ENCODE results near the gene PABPC1L. TPM values are rescaled to one million over a fixed set of nuclear protein-coding genes. Genes with fewer than 3 reads are reported as not detected.

Gene PABPC1L
- total RNA-seq, 1 donor from 2014 or later: 17.3 TPM

DNA sequence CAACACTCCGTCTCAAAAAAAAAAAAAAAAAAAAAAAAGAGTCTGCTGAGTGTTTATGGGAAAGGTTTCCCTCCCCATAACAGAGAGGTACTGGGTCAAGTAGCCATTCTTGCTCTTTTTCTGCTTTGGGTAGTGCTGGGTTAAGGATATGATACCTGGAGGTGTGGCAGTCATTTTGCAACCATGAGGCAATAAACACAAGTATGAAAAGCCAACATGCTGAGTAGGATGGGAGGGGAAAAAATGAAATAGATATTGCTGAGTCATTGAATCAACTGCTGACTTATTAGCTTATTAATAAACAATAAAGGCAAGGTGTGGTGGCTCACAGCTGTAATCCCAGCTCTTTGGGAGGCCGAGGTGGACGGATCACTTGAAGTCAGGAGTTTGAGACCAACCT is 52.6 kb downstream of the PABPC1L start:
- Mint-ChIP-seq H3K4me3 (ENCODE audit: unreplicated experiment) (no peak overlapping the region), H3K27me3 (ENCODE audit: unreplicated experiment) (peaks cover 17% of the 10 kb centered on the region), H3K27ac (ENCODE audit: unreplicated experiment) (no peak overlapping the region), H3K9me3 (ENCODE audit: unreplicated experiment) (no peaks in the 10 kb centered on the region), H3K4me1 (ENCODE audit: unreplicated experiment) (peaks cover 51% of the 10 kb centered on the region), H3K36me3 (ENCODE audit: low read depth, unreplicated experiment) (peaks cover 6% of the 10 kb centered on the region)
- no peak for DNase-seq (ENCODE audit: low spot score)
- TF ChIP-seq CTCF (IDR thresholded peaks at IDR 0.05; ENCODE audit: unreplicated experiment): no peak

DNA sequence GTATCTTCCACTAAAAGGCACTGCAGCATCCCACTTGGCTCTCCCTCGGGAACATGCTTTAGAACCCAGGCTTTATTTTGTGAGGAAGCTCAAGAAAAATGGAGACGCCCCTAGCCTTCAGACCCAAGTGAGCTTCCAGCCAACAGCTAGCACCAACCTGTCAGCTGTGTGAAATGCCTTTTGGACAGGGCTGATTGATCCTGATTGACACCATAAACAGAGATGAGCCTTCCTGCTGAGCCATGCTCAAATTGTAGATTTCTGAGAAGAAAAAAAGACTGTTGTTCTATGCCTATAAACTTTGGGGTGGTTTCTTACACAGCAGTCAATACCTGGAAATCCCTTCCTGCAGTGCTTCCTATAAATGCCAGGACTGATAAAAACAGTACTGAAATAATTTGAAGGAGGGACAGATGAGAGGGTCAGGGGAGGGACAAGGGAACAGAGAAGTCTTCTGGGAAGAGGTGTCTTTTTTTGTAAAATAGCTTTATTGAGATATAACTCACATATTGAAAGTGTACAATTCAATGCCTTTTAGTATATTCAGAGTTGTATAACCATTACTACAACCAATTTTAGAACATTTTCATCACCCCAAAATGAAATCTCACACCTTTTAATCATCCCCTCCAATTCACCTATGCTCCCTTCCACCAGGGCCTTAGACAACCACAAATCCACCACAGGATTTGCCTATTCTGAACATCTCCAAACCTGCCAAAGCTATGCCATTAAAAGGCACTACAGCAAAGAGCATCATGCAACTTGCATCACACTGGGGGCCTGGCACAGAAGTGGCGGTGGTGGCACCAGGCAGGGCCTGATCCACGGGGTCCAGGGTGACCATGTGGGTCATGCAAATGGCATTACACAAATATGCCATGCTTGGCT is 53.7 kb downstream of the PABPC1L start:
- Mint-ChIP-seq H3K27me3 (ENCODE audit: unreplicated experiment) (peaks cover 17% of the 10 kb centered on the region), H3K36me3 (ENCODE audit: low read depth, unreplicated experiment) (peaks cover 6% of the 10 kb centered on the region), H3K4me1 (ENCODE audit: unreplicated experiment) (peaks cover 53% of the 10 kb centered on the region), H3K27ac (ENCODE audit: unreplicated experiment) (no peak overlapping the region), H3K4me3 (ENCODE audit: unreplicated experiment) (no peak overlapping the region), H3K9me3 (ENCODE audit: unreplicated experiment) (no peaks in the 10 kb centered on the region)
- no peak for DNase-seq (ENCODE audit: low spot score)
- TF ChIP-seq CTCF (IDR thresholded peaks at IDR 0.05; ENCODE audit: unreplicated experiment): no peak

- H3K36me3 Mint-ChIP-seq (ENCODE audit: low read depth, unreplicated experiment): peaks cover 6% of the 10 kb centered on the region
- H3K9me3 Mint-ChIP-seq (ENCODE audit: unreplicated experiment): no peaks in the 10 kb centered on the region
- H3K27me3 Mint-ChIP-seq (ENCODE audit: unreplicated experiment): peaks cover 14% of the 10 kb centered on the region
- H3K27ac Mint-ChIP-seq (ENCODE audit: unreplicated experiment): peak overlapping the region; percentile 89
- no peak for DNase-seq (ENCODE audit: low spot score)
- H3K4me1 Mint-ChIP-seq (ENCODE audit: unreplicated experiment): peaks cover 59% of the 10 kb centered on the region
- TF ChIP-seq CTCF (IDR thresholded peaks at IDR 0.05; ENCODE audit: unreplicated experiment): no peak
- peak overlapping the region; percentile 99 for H3K4me3 Mint-ChIP-seq (ENCODE audit: unreplicated experiment)
These were observed 55.8 kb downstream of the PABPC1L start for GRCh38 chr20:44965651-44966029.

DNA sequence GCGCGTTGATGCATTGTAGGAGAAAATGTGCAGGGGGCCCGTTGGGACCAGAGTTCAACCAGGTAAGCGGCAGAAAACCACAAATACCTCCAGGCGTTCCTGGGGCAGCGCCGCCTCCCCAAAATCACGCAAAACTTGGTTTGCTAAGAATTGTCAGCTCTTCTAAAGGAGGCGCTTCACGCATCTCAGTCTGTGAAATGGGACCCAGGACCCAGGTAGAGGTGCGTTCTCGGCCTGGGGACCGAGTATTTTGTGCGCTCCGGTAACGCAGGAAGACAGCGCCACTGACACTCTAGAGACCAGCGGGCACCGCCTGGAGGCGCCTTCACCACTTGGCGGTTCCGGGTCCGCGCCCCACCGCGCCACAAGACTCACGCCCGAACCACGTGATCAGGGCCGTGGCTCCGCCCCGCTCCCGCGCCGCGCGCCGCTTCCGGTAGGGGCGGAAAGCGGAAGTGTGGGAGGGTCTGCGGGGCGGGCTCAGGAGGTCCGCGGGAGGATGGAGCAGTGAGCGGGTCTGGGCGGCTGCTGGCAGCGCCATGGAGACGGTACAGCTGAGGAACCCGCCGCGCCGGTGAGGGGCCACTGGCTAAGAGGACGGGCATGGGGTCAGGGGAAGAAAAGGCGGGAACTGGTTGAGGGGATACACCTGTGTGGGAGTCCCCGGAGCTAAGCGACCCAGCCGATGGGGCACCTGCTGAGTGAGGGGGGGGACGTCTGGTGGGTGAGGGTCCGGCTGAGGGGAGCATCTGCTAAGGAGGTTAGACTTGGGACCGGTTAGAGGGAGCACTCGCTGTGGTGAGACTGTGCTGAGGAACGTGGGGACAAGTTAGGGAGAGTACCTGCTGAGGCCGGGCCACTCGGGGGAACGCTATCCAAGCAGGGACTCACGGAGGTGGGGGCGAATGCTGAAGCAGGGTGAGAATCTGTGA is 56.4 kb downstream of the PABPC1L start, which contains the start of gene STK4:
TSS of gene STK4 (plus strand) at position 483 of the 932 bp plus-strand sequence. CDS start at position 540, 57 bp downstream.
- H3K4me3 Mint-ChIP-seq (ENCODE audit: unreplicated experiment): peak within 1 kb of the TSS; percentile 99
- DNase-seq (ENCODE audit: low spot score): peak; percentile 96
- no peaks in the 10 kb centered on the region for H3K9me3 Mint-ChIP-seq (ENCODE audit: unreplicated experiment)
- TF ChIP-seq CTCF (IDR thresholded peaks at IDR 0.05; ENCODE audit: unreplicated experiment): no peak
- peaks cover 6% of the 10 kb centered on the region for H3K36me3 Mint-ChIP-seq (ENCODE audit: low read depth, unreplicated experiment)
- H3K27ac Mint-ChIP-seq (ENCODE audit: unreplicated experiment): peak within 1 kb of the TSS; percentile 89
- H3K4me1 Mint-ChIP-seq (ENCODE audit: unreplicated experiment): peaks cover 61% of the 10 kb centered on the region
- peaks cover 14% of the 10 kb centered on the region for H3K27me3 Mint-ChIP-seq (ENCODE audit: unreplicated experiment)

Measured in endothelial cell (in vitro differentiated cells).